Posterior cingulate gyrus (tissue), 11 donors: Measurements from ENCODE around the gene ATP2A3.

ENCODE experiments used
- DNase-seq, 10 donors: peaks; one replicate each; pipeline versions ENCODE4 v3.0.0 to v3.0.0-alpha.2; 2020 to 2021; ENCODE audit warnings: mixed read lengths in 3 of 10
- intact Hi-C: fragments of 100-400 bp; cut with DNase I; formaldehyde crosslinking; loops from one replicate; pipeline ENCODE4 v1.15.1; 2023

Gene ATP2A3

DNA sequence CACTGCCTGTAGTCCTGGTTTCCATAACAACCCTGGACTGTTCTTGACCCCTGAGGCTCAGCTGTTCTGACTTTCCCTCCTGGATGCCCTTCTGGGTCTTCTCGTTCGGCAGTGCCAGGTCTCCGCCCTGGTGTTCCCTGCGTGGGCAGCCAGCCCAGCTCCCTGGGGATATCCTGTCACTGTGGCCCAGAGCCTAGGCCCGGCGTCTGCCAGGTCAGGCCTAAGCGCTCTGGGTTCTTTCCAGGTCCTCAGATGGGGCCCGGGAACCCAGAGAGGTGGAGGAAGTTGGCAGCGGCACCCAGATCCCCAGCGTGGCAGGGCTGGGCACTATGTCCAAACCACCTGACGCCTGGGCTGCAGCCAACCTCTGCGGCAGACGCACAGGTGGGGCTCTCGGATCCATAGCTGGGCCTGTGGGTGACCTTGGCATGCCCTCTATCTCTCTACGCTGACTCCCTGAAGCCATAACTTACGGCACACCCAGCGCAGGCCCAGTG lies 12.5 kb upstream of the ATP2A3 start:
- DNase-seq, result peak in 3 of 10 donors; percentile 18 to 77 (median 65)
- intact Hi-C loops, result no loop called here

DNA sequence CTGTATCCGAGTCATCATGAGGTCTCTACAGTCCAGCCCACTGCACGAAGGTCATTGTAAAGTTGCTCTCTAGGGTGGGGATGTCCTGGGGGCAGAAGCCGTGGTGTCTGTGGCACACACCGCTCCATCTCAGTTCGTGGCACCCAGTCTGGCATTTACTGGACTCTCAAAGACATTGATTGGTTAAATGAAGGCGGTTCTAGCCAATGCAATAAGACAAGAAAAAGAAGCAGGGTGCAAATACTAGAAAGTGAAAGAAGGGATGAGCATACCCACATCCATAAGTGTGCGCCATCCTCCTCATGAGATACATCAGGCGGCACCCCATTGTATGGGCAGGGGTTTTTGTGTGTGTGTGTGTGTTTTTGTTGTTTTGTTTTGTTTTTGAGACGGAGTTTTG lies 10.7 kb upstream of the ATP2A3 start:
- DNase-seq, result peak in 2 of 10 donors; percentile 6 to 49
- intact Hi-C loops, result no loop called here

DNA sequence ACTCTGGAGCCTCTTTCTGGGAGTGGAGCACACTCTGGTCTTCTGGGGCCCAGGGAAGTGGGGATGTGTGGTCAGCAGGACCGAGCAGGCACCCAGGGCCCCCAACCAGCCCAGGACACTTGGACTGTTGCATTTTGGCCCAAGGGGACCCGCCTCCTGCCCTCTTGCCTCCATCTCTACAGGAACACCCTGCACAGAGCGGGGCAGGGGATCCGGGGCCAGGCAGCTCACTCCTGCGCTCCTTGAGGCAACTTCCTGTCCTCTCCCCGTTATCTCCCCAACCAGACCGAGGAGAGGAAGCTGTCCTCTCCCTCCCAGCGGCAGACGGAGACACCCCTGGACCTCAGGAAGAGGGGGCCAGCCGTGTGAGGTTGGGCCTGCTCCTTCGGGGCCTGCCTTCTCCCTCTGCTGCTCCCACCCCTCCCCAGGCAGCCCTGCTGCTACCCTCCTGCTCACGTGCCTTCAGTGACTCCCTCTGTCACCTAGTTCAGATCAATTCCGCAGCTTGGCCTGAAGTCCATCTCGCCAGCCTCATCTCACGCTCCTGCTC lies 10.0 kb upstream of the ATP2A3 start:
- intact Hi-C loops, result no loop called here
- DNase-seq, result peak in 2 of 10 donors; percentile 20 to 49

DNA sequence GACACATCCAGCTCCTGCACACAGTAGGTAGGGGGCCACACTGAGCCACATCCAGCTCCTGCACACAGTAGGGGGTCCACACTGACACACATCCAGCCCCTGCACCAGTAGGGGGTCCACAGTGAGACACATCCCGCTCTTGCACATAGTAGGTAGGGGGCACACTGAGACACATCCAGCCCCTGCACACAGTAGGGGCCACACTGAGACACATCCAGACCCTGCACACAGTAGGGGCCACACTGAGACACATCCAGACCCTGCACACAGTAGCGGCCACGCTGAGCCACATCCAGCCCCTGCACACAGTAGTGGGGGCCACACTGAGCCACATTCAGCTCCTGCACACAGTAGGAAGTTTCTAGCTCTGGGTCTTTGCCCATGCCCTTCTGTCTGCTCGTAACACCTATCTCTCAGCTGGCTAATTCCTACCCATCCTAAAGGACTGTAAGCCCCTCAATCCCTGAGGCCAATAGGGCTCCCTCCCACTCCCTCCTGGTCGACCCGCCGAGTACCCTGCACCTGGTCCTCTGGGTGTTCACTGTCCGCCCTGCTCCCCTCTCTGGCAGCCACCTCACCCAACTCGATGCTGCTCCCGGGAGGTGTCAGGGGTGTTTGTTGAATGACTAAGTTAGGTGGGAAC lies 9.4 kb upstream of the ATP2A3 start:
- DNase-seq, result peak in 2 of 10 donors; percentile 40 to 57
- intact Hi-C loops, result no loop called here

DNA sequence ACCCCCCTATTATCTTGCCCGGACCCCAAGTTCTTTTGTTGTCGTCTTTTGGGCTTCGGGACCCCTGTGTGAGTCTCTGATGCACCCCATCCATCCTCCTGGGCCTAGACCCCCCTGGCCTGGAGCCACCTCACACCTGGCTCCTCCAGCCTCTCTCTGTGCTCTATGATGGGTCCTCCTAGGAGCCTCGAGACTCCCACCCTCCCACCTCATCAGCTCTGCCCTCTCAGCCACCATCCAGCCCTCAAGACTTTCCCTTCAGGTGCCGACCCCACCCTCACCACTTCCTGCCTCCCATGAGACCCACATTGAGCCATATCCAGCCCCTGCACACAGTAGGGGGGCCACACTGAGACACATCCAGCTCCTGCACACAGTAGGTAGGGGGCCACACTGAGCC lies 8.7 kb upstream of the ATP2A3 start:
- intact Hi-C loops, result no loop called here
- peak in 2 of 10 donors; percentile 17 to 62 for DNase-seq

DNA sequence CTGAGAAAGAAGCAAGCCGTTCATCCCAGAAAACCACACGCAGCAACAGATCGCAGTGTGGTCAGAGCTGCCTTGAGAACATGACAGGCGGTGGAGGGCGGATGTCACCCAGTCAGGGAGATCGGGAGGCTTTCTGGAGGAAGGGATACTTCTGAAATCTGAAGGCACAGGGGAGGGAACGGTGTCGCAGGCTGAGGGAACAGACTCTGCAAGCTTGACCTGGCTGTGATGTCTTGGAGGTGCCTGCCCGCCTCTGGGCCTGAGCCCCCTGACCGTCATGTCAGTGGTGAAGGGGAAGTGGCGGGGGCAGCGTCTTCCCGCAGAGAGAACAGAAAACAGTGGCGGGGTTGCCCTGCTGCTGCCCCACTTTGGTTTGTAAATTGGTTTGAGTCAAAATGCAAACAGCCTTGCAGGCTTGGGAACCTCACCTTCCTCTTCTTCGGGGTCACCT lies 8.1 kb upstream of the ATP2A3 start:
- DNase-seq, result peak in 3 of 10 donors; percentile 37 to 50 (median 46)

DNA sequence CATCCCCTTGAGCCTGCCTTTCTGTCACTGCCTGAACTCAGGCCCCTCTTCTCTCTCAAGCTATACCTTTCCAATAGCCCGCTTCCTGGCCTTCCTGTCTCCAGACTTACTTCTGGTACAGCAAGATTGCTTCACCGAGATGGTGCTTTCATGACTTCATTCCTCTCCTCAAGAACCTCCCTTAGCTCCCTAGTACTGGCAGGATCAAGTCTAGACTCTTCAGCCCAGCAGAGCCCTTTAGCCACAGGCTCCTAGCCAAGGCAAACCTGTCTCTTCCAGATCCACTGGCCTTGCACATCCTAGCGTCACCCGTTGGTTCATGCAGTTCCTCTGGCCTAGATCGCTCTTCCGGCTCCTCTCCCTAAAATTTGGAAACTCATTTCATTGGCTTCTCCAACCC lies 6.4 kb upstream of the ATP2A3 start:
- intact Hi-C loops, result no loop called here

More for the DNA sequence above, 8.1 kb upstream of the ATP2A3 start:
- intact Hi-C loops, result no loop called here

DNA sequence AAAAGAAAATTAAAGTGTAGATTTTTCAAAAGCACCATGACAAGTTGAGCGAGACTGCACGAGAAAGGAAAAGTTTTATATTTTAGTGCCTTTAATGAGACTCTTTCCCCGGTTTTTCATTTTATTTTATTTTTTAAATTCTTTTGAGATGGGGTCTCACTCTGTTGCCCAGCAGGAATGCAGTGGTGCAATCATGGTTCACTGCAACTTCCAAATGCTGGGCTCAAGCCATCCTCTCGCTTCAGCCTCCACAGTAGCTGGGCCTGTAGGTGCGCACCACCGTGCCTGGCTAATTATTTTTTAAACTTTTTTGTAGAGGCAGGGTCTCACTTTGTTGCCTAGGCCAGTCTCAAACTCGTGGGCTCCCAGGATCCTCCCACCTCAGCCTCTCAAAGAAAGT lies 5.7 kb upstream of the ATP2A3 start:
- no peak for DNase-seq
- intact Hi-C loops, result no loop called here

More for the DNA sequence above, 6.4 kb upstream of the ATP2A3 start:
- no peak for DNase-seq

DNA sequence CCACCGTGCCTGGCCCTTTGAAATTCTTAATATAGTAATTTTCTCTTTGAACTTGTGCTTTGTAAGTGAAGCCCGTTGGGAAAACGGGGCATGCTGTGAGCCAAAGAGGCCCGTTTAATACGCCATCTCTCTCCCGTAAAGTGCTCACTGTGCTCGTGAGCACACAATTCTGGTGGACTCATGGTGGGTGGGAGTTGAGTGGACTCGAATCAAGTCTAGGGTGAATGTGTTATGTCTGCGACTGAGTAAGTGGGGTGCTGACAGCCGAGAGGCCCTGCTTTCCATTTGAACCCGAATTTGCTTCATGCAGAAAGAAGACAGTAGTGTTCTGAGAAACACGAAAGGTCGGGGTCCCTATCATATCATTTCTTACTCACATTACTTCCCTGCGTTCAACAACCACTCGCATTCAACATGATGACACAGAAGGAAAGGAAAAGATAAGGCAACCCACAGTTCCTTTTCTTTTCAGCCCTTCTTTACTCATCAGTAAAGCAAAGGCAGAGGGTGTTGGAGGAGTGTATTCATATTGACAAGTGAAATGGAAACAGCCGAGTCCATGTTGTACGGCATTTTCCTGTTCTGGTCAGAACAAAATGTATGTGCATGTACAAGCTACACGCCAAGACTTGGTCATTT lies 4.8 kb upstream of the ATP2A3 start:
- DNase-seq, result no peak
- intact Hi-C loops, result no loop called here

DNA sequence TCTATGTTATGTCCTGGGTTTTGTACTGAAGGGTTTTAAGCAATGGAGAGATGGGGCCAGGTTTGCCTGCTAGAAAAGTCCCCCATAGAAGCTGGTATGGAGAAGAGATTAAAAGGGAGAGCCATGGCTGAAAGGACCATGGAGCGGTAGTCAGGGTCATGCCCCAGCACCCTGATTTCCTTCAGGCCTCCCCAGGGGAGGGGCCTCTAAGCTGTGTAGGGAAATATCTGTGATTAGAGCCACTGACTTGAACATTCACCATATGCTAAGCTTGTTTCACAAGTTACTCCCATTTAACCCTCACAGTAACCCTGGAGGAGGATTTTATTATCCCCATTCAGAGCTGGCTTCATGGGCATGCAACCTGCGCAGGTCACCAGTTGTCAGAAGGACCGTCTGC lies 3.8 kb upstream of the ATP2A3 start:
- no peak for DNase-seq
- intact Hi-C loops, result no loop called here

DNA sequence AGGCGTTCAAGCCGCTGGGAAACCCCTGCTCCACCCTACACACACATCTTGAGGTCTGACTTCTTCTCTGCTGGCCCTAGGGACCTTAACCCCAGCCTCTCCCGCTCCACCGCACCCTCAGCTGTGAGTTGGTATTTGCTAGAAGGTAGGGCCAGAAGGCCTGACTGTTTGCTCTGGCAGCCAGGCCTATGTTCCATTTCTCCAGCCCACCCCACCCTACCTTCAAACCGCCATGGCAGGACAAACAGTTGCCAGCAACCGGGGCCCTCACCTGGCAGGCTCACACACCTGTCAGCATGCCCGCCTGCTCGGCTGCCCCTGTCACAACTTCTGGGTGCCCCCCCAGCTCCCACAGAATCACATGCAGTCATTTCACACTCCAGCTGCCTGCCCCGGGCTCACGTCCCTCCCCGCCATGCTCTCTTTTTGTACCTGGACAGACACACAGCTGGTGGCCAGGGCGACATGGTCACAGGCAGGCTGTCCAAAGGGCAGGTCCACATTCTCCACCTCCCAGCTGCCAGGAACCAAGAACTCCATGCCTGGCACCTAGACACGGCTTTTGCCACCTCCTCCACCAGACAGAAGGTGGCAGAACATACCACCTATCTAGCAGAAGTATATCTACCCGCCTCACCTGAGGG lies 2.6 kb upstream of the ATP2A3 start:
- intact Hi-C loops, result no loop called here
- DNase-seq, result no peak

DNA sequence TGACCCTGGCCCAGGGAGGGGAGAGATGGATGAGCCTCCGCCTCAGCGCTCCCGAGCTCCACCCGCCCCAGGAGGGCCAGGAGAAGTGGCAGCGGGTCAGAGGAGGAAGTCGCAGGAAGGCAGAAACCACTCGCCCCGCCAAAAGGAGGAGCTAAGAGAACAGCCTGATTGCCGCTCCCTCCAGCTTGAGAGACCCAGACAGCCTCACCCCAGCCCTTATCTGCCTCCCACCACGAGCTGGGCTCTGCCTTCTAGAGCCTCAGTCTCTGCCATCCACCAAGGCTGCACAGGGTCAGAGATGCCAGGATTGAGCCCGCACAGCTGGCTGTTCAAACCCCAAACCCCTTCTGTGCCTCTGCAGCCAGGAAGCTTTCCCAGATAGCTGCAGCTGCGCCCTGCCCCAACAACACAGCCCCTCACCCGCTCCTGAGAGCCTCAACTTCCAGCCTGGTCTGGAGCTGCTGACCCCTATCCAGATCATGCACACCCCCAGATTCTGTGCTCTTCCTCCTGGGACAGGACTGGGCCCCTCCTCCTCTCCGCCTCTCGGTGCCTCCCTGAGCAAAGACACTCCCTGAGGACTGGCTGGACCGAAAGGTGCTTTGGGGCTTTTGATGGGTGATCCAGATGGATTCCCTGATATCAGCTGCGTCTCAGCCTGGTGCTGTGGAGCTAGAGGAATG lies 1.0 kb upstream of the ATP2A3 start:
- DNase-seq, result no peak
- intact Hi-C loops, result no loop called here

DNA sequence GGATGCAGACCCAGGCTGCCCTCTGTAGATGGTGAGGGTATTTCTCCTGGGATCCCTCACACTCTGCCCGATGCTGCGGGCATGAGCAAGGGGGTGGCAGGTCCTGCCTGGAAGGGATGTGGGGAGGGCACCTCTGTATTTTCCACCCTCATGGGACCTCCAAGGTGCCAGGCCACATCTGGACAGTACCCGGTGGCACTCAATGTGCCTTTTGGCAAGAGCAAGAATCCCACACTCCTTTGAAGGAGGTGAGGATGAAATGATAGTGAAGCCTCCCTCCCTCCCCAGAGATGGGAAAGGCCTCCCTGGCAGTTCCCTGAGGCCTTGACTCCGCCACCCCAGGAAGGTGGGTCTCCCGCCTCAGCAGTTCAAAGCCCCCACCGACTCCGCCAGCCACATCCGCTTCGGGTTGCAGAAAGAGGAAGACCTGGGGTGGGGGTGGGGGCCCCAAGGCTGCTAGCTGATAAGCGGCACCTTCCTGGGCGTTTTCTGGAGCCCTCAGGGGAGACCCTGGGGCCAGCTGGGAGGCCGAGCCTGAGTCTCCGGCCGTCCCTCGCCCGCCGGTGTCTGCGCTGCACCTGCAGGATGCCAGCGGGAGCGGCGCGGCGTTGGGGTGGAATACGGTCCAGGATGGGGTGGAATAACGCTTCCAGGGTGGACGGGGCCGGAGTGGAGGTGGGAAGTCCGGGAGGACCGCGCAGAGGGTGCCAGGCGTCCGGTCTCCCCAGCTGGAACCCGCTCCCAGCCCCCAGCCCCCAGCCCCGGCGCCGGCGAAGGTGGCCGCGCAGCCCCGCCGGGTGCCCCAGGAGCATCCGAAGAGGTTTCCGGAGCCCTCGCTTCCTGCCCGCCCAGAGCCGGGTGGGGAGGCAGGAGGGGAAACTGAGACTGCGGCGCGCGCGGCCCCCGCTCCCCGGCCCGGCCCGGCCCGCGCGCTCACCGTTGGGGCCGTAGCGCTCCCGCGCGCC lies 718 bp downstream of the ATP2A3 start:
- intact Hi-C loops, result no loop called here
- no peak for DNase-seq

DNA sequence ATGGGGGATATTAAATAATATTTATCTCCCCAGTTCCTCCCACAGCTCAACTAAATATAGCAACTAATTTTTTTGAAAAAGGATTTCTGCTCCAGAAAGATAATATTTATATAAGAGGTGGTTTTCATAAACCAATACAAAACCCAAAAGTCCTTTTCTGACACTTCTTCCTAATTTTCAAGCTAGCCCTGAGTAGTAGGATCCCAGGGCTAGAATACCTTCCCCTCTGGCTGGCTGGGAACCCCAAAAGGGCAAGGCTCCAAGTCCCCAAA lies 1.3 kb downstream of the ATP2A3 start:
- intact Hi-C loops, result no loop called here
- no peak for DNase-seq

DNA sequence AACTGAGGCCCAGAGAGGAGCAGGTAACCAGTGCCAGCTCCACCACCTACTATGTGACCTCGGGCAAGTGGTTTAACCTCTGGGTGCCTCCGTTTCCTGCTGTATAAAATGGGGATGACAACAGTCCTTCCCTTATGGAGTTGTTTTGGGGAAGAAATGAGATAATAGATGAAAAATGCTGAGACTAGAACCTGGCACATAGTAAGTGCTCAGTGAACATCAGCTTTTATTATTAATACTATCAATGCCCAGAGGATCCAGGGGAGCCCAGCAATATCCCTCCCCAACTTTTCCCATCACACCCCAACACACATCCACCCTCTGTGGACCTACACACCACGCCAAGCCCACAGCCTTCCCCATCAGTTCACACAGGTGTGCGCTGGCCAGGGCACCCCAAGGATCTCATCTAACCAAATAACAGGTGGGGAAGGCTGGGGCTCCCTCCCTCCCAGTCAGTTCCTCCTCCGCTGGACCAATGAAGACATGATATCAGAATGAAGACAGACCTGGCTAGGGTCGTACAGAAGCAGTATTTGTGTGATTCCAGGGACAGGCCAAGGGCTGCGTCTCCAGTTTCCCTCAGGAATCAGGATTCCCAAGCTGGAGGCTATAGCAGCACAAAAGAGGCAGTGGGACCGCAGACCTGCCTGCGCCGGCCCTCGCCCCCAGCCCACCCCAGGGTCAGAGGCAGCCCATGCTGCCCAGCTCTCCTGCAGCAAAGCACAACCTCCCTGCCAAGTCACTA lies 1.8 kb downstream of the ATP2A3 start:
- intact Hi-C loops, result no loop called here

DNA sequence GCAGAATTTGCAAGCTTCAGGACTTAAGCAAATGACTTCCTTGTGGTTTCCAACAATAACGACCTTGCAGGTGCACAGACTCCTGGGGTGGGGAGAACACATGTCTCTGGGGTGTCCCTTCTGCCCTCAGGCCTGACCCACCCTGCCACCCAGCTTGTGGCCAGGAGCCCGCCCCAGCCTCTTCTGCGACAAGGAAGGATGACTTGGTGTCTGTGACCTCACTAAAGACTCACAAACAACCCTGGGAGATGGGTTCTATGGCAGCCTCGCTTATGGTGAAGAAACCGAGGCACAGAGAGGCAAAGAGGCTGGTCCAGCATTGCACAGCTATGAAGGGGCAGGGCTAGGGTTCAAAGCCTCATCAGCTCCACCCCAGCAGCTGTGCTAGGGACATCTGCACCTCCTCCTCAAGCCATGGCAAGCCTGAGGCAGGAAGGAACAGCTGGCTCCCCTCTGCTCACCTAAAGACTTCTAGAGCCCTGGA lies 2.6 kb downstream of the ATP2A3 start:
- intact Hi-C loops, result no loop called here
- no peak for DNase-seq

More for the DNA sequence above, 1.8 kb downstream of the ATP2A3 start:
- DNase-seq, result no peak

DNA sequence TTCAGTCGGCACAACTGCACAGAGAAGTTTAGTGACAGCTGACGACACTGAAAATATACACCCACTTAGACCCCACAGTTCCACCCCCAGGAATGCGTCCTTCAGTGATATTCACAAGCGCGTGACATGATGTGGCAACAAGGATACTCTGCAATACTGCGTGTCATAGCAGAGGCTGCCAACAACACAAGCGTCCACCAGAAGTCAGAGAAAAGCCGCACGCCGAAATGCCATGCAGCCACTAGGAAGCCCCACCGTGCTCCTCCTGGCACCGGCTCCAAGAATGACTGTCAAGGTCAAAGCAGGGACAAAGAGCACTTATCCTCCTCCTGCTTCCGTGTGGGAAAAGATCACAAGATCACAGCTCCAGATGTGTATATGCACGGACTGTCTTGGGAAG lies 3.5 kb downstream of the ATP2A3 start:
- intact Hi-C loops, result no loop called here
- DNase-seq, result no peak

DNA sequence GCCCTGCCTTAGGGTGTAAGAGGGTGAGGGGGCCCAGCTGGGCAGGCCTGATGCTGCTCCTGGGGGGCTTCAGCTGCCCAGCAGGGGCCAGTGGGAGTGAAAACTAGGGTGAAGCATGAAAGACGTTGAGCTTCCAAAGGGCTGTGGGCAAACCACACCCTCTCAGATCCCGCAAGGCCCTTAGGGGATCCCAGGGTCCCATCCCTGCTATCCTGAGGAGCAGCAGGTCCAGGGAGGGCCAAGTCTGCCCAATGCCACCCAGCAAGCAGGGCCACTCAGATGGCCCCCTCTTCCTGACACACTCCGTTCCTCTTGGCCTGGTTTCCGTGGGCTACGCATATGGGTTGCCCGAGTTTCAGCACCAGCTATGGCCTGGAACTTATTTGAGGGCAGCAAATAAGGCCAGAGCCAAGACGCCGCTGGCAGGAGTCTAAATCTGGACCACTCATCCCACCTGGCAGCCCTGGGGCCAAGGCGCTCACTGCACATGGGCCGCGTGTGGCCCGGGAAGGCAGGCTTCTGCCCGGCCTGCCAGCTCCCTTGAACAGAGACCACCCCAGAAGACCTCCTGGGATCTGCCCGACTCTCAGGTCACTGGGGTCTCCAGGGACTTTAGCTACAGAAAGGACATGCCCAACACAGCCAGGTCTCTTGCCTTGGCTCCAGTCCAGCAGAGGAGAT lies 4.2 kb downstream of the ATP2A3 start:
- intact Hi-C loops, result no loop called here
- DNase-seq, result no peak
